ENCODE results near the gene NID2. TPM values are rescaled to one million over a fixed set of nuclear protein-coding genes. Genes with fewer than 3 reads are reported as not detected.

Gene NID2
- total and polyA plus RNA-seq, 9 donors, result 74.9 to 179 (median 112) TPM

GRCh38 chr14:52048641-52049204, 20.1 kb downstream of the NID2 start:
- 38% methylated on average over 2 of the region's 3 CpGs for WGBS (ENCODE audit: insufficient coverage)
- Histone ChIP-seq H3K27ac (ENCODE audit: low read length) (peak overlapping the region; percentile 42), H3K4me3 (ENCODE audit: low read length) (no peak overlapping the region), H3K4me1 (ENCODE audit: control insufficient read depth, insufficient read depth, low read length) (peaks cover 43% of the 10 kb centered on the region), H3K27me3 (ENCODE audit: control insufficient read depth, insufficient read depth, low read length) (no peaks in the 10 kb centered on the region), H3K9me3 (replicated peaks; ENCODE audit: control insufficient read depth, low read depth, low read length) (no peaks in the 10 kb centered on the region), H3K36me3 (ENCODE audit: control insufficient read depth, insufficient read depth, low read length) (peaks cover 6% of the 10 kb centered on the region)
- peak; percentile 44 for DNase-seq

GRCh38 chr14:52048116-52048515, 20.7 kb downstream of the NID2 start:
- Histone ChIP-seq H3K4me1 (ENCODE audit: control insufficient read depth, insufficient read depth, low read length) (peaks cover 41% of the 10 kb centered on the region), H3K27ac (ENCODE audit: low read length) (peak overlapping the region; percentile 42), H3K9me3 (replicated peaks; ENCODE audit: control insufficient read depth, low read depth, low read length) (no peaks in the 10 kb centered on the region), H3K4me3 (ENCODE audit: low read length) (no peak overlapping the region), H3K27me3 (ENCODE audit: control insufficient read depth, insufficient read depth, low read length) (no peaks in the 10 kb centered on the region), H3K36me3 (ENCODE audit: control insufficient read depth, insufficient read depth, low read length) (peaks cover 5% of the 10 kb centered on the region)
- peak; percentile 43 for DNase-seq
- 25% methylated on average over 5 of the region's 10 CpGs for WGBS (ENCODE audit: insufficient coverage)

GRCh38 chr14:52046376-52046917, 22.4 kb downstream of the NID2 start:
- H3K9me3 ChIP-seq (replicated peaks; ENCODE audit: control insufficient read depth, low read depth, low read length), result no peaks in the 10 kb centered on the region
- no peak overlapping the region for H3K4me3 ChIP-seq (ENCODE audit: low read length)
- no peak overlapping the region for H3K27ac ChIP-seq (ENCODE audit: low read length)
- peaks cover 29% of the 10 kb centered on the region for H3K4me1 ChIP-seq (ENCODE audit: control insufficient read depth, insufficient read depth, low read length)
- no peaks in the 10 kb centered on the region for H3K27me3 ChIP-seq (ENCODE audit: control insufficient read depth, insufficient read depth, low read length)
- no CpG with 5 or more reads among the region's 2 CpGs for WGBS (ENCODE audit: insufficient coverage)
- peaks cover 2% of the 10 kb centered on the region for H3K36me3 ChIP-seq (ENCODE audit: control insufficient read depth, insufficient read depth, low read length)
- DNase-seq, result no peak

- H3K27me3 ChIP-seq (ENCODE audit: control insufficient read depth, insufficient read depth, low read length), result no peaks in the 10 kb centered on the region
- 70% methylated on average over 5 of the region's 11 CpGs for WGBS (ENCODE audit: insufficient coverage)
- H3K9me3 ChIP-seq (replicated peaks; ENCODE audit: control insufficient read depth, low read depth, low read length), result no peaks in the 10 kb centered on the region
- no peak overlapping the region for H3K27ac ChIP-seq (ENCODE audit: low read length)
- DNase-seq, result peak; percentile 88
- peaks cover 20% of the 10 kb centered on the region for H3K4me1 ChIP-seq (ENCODE audit: control insufficient read depth, insufficient read depth, low read length)
- H3K36me3 ChIP-seq (ENCODE audit: control insufficient read depth, insufficient read depth, low read length), result peaks cover 2% of the 10 kb centered on the region
- no peak overlapping the region for H3K4me3 ChIP-seq (ENCODE audit: low read length)
Observed at GRCh38 chr14:52044791-52045522, 23.9 kb downstream of the NID2 start.

GRCh38 chr14:52043690-52044089, 25.2 kb downstream of the NID2 start:
- Histone ChIP-seq H3K36me3 (ENCODE audit: control insufficient read depth, insufficient read depth, low read length) (peaks cover 8% of the 10 kb centered on the region), H3K9me3 (replicated peaks; ENCODE audit: control insufficient read depth, low read depth, low read length) (no peaks in the 10 kb centered on the region), H3K4me1 (ENCODE audit: control insufficient read depth, insufficient read depth, low read length) (peaks cover 10% of the 10 kb centered on the region), H3K4me3 (ENCODE audit: low read length) (no peak overlapping the region), H3K27me3 (ENCODE audit: control insufficient read depth, insufficient read depth, low read length) (no peaks in the 10 kb centered on the region), H3K27ac (ENCODE audit: low read length) (no peak overlapping the region)
- DNase-seq, result no peak
- no CpG with 5 or more reads among the region's 5 CpGs for WGBS (ENCODE audit: insufficient coverage)

- no peaks in the 10 kb centered on the region for H3K9me3 ChIP-seq (replicated peaks; ENCODE audit: control insufficient read depth, low read depth, low read length)
- peaks cover 13% of the 10 kb centered on the region for H3K36me3 ChIP-seq (ENCODE audit: control insufficient read depth, insufficient read depth, low read length)
- no peaks in the 10 kb centered on the region for H3K27me3 ChIP-seq (ENCODE audit: control insufficient read depth, insufficient read depth, low read length)
- peak; percentile 54 for DNase-seq
- no peak overlapping the region for H3K4me3 ChIP-seq (ENCODE audit: low read length)
- no peak overlapping the region for H3K27ac ChIP-seq (ENCODE audit: low read length)
- 21% methylated on average over 4 of the region's 8 CpGs for WGBS (ENCODE audit: insufficient coverage)
- H3K4me1 ChIP-seq (ENCODE audit: control insufficient read depth, insufficient read depth, low read length), result no peaks in the 10 kb centered on the region
Observed at GRCh38 chr14:52042371-52043289, 26.2 kb downstream of the NID2 start.

GRCh38 chr14:52040598-52040997, 28.3 kb downstream of the NID2 start:
- no peak overlapping the region for H3K4me3 ChIP-seq (ENCODE audit: low read length)
- H3K27me3 ChIP-seq (ENCODE audit: control insufficient read depth, insufficient read depth, low read length), result no peaks in the 10 kb centered on the region
- WGBS (ENCODE audit: insufficient coverage), result 86% methylated on average over 5 of the region's 7 CpGs
- H3K4me1 ChIP-seq (ENCODE audit: control insufficient read depth, insufficient read depth, low read length), result no peaks in the 10 kb centered on the region
- H3K9me3 ChIP-seq (replicated peaks; ENCODE audit: control insufficient read depth, low read depth, low read length), result no peaks in the 10 kb centered on the region
- no peak for DNase-seq
- no peak overlapping the region for H3K27ac ChIP-seq (ENCODE audit: low read length)
- H3K36me3 ChIP-seq (ENCODE audit: control insufficient read depth, insufficient read depth, low read length), result peaks cover 15% of the 10 kb centered on the region

GRCh38 chr14:52039124-52039815, 29.6 kb downstream of the NID2 start:
- no peaks in the 10 kb centered on the region for H3K9me3 ChIP-seq (replicated peaks; ENCODE audit: control insufficient read depth, low read depth, low read length)
- DNase-seq, result no peak
- no peak overlapping the region for H3K4me3 ChIP-seq (ENCODE audit: low read length)
- no peak overlapping the region for H3K27ac ChIP-seq (ENCODE audit: low read length)
- WGBS (ENCODE audit: insufficient coverage), result 70% methylated on average over 2 of the region's 7 CpGs
- no peaks in the 10 kb centered on the region for H3K27me3 ChIP-seq (ENCODE audit: control insufficient read depth, insufficient read depth, low read length)
- H3K36me3 ChIP-seq (ENCODE audit: control insufficient read depth, insufficient read depth, low read length), result peaks cover 15% of the 10 kb centered on the region
- no peaks in the 10 kb centered on the region for H3K4me1 ChIP-seq (ENCODE audit: control insufficient read depth, insufficient read depth, low read length)

- no peak overlapping the region for H3K4me3 ChIP-seq (ENCODE audit: low read length)
- H3K36me3 ChIP-seq (ENCODE audit: control insufficient read depth, insufficient read depth, low read length), result peaks cover 9% of the 10 kb centered on the region
- H3K27ac ChIP-seq (ENCODE audit: low read length), result peak overlapping the region; percentile 60
- H3K27me3 ChIP-seq (ENCODE audit: control insufficient read depth, insufficient read depth, low read length), result no peaks in the 10 kb centered on the region
- H3K4me1 ChIP-seq (ENCODE audit: control insufficient read depth, insufficient read depth, low read length), result peaks cover 13% of the 10 kb centered on the region
- DNase-seq, result peak; percentile 71
- 23% methylated on average over 3 of the region's 10 CpGs for WGBS (ENCODE audit: insufficient coverage)
- H3K9me3 ChIP-seq (replicated peaks; ENCODE audit: control insufficient read depth, low read depth, low read length), result no peaks in the 10 kb centered on the region
Observed at GRCh38 chr14:52033101-52033642, 35.7 kb downstream of the NID2 start.

Measured in muscle of leg (tissue), 11 donors.